Sigmoid colon (tissue), 4 donors: ENCODE measurements around the gene EPN2.

Experiments
- CTCF ChIP-seq, 4 experiments: fragments of 450-650 bp in 3 of 4; fragments of 200-600 bp in 1 of 4; IDR thresholded peaks; one replicate each; pipeline ENCODE4 v1.5.1; 2016 to 2019; ENCODE audit warnings: antibody characterized with exemption in 4 of 4, mild to moderate bottlenecking in 3 of 4, moderate library complexity in 2 of 4
- EP300 ChIP-seq, 4 donors: sonication (generic); formaldehyde crosslinking; IDR thresholded peaks; one replicate each; pipeline ENCODE4 v1.6.1; 2017; ENCODE audit warnings: antibody characterized with exemption in 4 of 4
- POLR2A ChIP-seq, 2 donors: fragments of 450-650 bp; IDR thresholded peaks; one replicate each; pipeline ENCODE4 v1.6.1; 2016; ENCODE audit warnings: antibody characterized with exemption in 2 of 2, mild to moderate bottlenecking in 2 of 2, moderate library complexity in 2 of 2
- POLR2AphosphoS5 ChIP-seq, 4 donors: sonication (generic); formaldehyde crosslinking; IDR thresholded peaks; one replicate each; pipeline ENCODE4 v1.6.1; 2017; ENCODE audit warnings: antibody characterized with exemption in 4 of 4

- no peak for TF ChIP-seq CTCF (IDR thresholded peaks at IDR 0.05)
- no peak for TF ChIP-seq POLR2AphosphoS5 (IDR thresholded peaks at IDR 0.05)
- no peak for TF ChIP-seq EP300 (IDR thresholded peaks at IDR 0.05)
- no peak for TF ChIP-seq POLR2A (IDR thresholded peaks at IDR 0.05)
These were observed 132.1 kb downstream of the EPN2 start for GRCh38 chr17:19369107-19369778.
